CD4-positive, alpha-beta T cell treated with Interleukin-21 for 1 hour (primary cell): ENCODE measurements around the gene TSPAN11.

ENCODE experiments used
- DNase-seq: peaks from one replicate; pipeline ENCODE4 v3.0.0-alpha.2; 2020

Gene TSPAN11

GRCh38 chr12:30913323-30913722 is 13.2 kb upstream of the TSPAN11 start:
- no peak for DNase-seq

GRCh38 chr12:30914986-30915591 is 11.5 kb upstream of the TSPAN11 start:
- DNase-seq, result no peak

- no peak for DNase-seq
Measured at GRCh38 chr12:30923057-30923456, 3.5 kb upstream of the TSPAN11 start.

DNA sequence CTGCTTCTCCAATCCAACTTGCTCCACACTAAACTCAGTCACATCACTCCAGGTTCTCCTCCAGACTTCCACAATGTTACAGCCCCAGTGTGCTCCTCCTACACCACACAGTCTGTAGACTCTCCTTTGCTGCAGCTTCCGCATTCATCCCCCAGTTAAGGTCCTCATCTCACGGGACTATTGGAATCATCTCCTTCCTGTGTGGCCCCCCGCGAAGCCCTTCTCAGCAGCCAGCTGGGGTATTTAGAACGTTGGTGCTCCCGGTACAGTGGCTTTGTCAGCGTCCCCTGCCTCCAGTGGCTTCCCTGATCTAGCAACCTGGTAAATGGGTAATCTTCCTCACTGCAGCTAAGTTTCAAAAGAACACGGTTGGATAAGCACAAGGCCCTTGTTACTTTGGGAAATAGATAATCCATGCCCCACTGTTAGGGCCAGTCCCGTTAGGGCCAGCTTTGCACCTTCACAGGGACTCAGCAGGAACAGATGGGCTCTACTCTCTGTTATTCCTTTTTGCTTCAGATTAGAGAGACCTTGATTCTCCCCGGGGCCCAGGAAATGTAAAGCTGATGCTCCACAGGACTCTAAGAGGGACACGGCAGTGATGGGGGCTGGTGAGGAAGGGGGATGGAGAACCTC is 823 bp upstream of the TSPAN11 start:
- no peak for DNase-seq

- no peak for DNase-seq
Measured at GRCh38 chr12:30927222-30927611, 669 bp downstream of the TSPAN11 start.

- no peak for DNase-seq
Measured at GRCh38 chr12:30928356-30929244, 2.1 kb downstream of the TSPAN11 start.

DNA sequence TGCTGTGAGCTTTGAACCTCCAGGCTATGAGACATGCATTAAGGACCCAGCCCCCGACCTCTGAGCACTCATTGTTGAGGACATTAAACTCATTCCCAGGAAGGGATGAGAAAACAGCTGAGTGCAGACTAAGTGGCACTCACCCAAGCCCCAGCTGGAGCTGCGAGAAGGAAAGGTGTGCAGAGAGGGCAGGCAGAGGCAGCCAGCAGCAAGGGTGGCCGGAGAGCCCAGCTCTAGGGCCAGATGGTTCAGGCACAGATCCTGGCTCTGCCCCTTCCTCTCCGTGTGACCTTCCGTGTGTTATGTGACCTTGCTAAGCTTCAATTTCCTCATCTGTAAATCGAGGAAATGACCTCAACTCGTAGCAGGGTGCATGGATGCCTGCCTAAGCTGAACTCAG is 3.7 kb downstream of the TSPAN11 start:
- DNase-seq, result no peak

GRCh38 chr12:30930641-30931040 is 4.1 kb downstream of the TSPAN11 start:
- no peak for DNase-seq

DNA sequence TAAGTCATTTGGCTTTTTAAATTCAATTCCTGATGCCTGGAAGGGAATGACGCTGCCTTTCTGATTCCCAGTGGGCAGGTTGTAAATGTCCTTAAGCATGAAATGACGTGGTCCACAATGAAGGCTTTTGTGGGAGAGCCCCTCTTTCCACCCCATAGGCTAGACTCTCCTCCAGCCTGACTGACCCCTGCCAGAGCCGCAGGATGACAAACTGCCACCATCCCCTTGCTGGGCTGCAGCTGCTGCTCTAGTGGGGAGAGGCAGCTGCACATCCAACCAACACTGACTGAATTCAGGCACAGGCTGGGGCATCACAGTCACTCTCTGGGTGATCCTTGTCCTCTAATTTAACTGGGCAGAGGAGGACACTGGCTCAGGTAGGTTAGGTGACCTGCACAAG is 6.3 kb downstream of the TSPAN11 start:
- DNase-seq, result no peak

- DNase-seq, result no peak
Measured at GRCh38 chr12:30934811-30935210, 8.3 kb downstream of the TSPAN11 start.

- no peak for DNase-seq
Measured at GRCh38 chr12:30936036-30936435, 9.5 kb downstream of the TSPAN11 start.

DNA sequence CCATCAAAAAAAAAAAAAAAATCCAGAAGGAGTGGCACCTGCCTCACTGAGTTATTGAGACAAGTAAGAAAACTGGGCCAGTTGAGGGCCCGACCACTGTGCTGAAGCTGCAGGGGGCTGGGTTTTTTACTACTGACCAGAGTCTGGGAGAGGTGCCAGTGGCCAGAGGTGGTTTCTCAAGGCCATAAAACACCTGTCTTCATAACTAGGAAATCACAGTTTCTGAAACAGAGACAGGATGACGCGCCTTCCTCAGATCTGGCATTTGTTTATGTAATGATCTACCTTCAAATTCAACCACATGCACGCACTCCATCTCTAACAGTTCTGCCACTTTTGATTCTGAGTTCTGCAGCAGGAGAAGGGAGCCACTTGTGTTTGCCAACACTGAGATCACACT is 12.7 kb downstream of the TSPAN11 start:
- DNase-seq, result no peak

- no peak for DNase-seq
Measured at GRCh38 chr12:30942486-30942885, 15.9 kb downstream of the TSPAN11 start.

DNA sequence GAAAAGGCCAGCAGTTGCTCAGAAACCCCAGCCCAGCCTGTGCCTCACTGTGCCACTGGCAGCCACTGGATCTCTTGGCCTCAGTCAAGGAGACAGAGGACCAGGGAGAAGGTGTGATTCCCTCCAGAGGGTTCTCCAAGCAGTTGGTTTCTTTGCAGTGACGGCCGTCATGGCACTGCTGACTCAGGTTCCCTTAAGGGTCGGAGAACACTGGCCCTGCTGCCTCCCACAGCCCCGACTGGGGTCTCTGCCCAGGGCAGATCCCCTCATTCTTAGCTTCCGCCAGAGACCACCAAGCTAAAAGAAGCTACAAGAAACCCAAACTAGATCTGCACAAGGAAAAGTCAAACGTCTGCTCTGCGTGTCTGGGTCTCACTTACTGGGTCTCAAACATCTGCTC is 16.4 kb downstream of the TSPAN11 start:
- no peak for DNase-seq

GRCh38 chr12:30945443-30946164 is 19.1 kb downstream of the TSPAN11 start:
- DNase-seq, result no peak

DNA sequence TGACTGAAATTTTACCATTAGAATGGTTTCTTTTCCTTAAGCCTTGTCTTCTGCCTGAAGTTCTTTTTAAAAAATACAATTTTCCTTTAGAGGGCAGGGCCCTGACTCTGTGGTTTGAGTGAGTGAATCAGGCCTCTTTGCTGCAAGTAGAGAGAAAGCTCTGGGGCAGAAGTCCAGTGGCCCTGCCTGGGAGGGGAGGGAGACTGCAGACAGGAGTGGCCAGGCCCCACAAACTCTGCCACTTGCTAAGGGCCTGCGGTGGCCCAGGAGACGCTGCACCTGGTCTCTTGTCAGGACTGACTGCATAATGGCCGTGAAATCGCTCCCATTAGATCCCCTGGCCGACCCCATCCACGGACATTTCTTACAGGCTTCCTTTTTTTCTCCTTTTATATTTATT is 25.5 kb downstream of the TSPAN11 start:
- DNase-seq, result no peak

DNA sequence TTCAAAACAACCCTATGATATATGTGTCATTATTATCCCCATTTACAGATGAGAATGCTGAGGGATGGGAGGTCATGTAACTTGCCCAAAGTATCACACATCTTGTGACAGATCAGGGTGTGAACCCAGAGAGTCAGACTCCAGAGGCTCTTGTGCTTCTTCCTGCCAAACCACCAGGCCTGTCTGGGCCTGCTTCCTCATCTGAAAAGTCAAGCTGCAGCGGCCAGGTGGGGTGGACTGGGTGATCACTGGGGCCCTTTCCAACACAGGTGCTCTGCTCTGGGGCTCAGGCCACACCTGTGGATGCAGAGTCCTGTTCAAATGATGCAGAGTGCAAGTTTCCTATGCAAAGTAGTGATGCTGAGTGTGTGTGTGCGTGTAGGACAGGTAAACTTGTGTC is 26.7 kb downstream of the TSPAN11 start:
- DNase-seq, result no peak

GRCh38 chr12:30953951-30954751 is 27.6 kb downstream of the TSPAN11 start:
- no peak for DNase-seq

DNA sequence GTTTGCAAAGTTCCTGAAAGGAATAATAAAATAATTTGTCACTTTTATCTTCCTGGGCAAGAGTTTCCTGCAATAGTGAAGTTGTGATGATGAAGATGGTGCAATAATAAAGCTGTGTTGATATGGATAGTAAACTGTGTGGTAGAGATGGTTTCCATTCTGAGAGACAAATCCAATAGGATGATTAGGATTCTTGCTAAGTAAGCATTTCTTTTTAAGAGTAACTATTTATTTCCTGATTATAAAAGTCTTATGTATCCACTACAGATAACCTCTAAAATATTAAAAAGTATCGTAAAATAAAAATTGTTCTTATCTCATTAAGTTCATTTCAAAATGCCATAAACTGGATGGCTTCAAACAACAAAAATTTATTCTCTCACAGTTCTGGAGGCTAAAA is 28.7 kb downstream of the TSPAN11 start:
- DNase-seq, result no peak

DNA sequence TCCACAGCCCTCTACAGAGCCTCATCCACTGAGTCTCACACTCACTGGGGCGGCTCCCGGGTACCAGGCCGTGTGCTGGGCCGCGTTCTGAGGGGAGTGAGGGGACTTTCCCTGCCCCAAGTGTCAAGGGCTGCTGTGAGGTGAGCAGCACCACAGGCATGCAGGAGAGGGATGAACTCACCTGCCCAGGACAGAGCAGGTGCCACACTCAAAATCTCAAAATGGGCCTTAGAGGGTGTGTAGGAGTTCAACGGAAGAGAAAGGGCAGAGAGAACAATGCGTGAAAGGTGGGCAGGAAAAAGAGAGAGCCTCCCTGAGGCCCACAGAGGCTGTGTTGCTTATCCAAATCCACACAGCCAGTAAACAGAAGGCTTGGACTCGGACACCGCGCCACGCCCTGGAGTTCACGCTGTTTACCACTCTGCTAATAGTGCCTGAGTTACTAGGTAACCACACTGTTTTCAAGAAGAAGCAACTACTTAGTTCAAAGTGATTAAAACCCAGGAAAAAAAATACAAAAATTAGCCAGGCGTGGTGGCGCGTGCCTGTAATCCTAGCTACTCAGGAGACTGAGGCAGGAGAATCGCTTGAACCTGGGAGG is 32.7 kb downstream of the TSPAN11 start:
- no peak for DNase-seq

GRCh38 chr12:30959778-30960177 is 33.2 kb downstream of the TSPAN11 start:
- DNase-seq, result no peak

- no peak for DNase-seq
Measured at GRCh38 chr12:30961030-30961429, 34.5 kb downstream of the TSPAN11 start.
